Smooth muscle cell (in vitro differentiated cells): ENCODE measurements around the gene PCDHA6. TPM values are rescaled to one million over a fixed set of nuclear protein-coding genes. Genes with fewer than 3 reads are reported as not detected.
"Not testable (repeated sequence)": the region's sequence is repeated elsewhere in the genome, so short reads cannot be mapped to it uniquely, and the experiment has no call there.

Source experiments
- DNase-seq: peaks from one replicate; lab custom pipeline; 2025; ENCODE audit not compliant: unreplicated experiment; lab: John Stamatoyannopoulos, UW
- H2AFZ ChIP-seq: fragments of 200-600 bp; sonication (generic); 2 replicates; pipeline ENCODE4 v1.6.0; 2016; ENCODE audit warnings: antibody characterized with exemption, low read depth, mild to moderate bottlenecking
- H3F3A ChIP-seq: fragments of 200-600 bp; sonication (generic); 2 replicates; pipeline ENCODE4 v1.6.0; 2017; ENCODE audit warnings: antibody characterized with exemption, low read depth
- H3K27ac ChIP-seq: fragments of 200-600 bp; sonication (generic); 2 replicates; pipeline ENCODE4 v1.5.1; 2016; ENCODE audit warnings: low read depth, mild to moderate bottlenecking
- H3K27me3 ChIP-seq: fragments of 200-600 bp; sonication (generic); 2 replicates; pipeline ENCODE4 v1.6.1; 2016; ENCODE audit warnings: low read depth, mild to moderate bottlenecking
- H3K36me3 ChIP-seq: fragments of 200-600 bp; sonication (generic); 2 replicates; pipeline ENCODE4 v1.5.1; 2016; ENCODE audit warnings: low read depth
- H3K4me1 ChIP-seq: fragments of 200-600 bp; sonication (generic); 2 replicates; pipeline ENCODE4 v1.5.1; 2016; ENCODE audit warnings: low read depth
- H3K4me2 ChIP-seq: fragments of 200-600 bp; sonication (generic); 2 replicates; pipeline ENCODE4 v1.6.0; 2016; ENCODE audit warnings: mild to moderate bottlenecking
- H3K4me3 ChIP-seq: fragments of 200-600 bp; sonication (generic); 2 replicates; pipeline ENCODE4 v1.5.1; 2016; ENCODE audit warnings: mild to moderate bottlenecking
- H3K79me2 ChIP-seq: fragments of 200-600 bp; sonication (generic); 2 replicates; pipeline ENCODE4 v1.6.0; 2016; ENCODE audit warnings: low read depth, mild to moderate bottlenecking
- H3K9ac ChIP-seq: fragments of 200-600 bp; sonication (generic); 2 replicates; pipeline ENCODE4 v1.6.0; 2016; ENCODE audit warnings: low read depth
- H3K9me3 ChIP-seq: fragments of 200-600 bp; sonication (generic); replicated peaks from 2 replicates; pipeline ENCODE4 v1.5.1; 2016; ENCODE audit warnings: low read depth
- H4K20me1 ChIP-seq: fragments of 200-600 bp; sonication (generic); 2 replicates; pipeline ENCODE4 v1.6.0; 2016; ENCODE audit warnings: low read depth
- CTCF ChIP-seq: fragments of 200-600 bp; sonication (generic); IDR thresholded peaks from 2 replicates; pipeline ENCODE4 v1.5.1; 2017; ENCODE audit warnings: borderline replicate concordance, mild to moderate bottlenecking, antibody characterized with exemption; ENCODE audit not compliant: insufficient read depth, poor library complexity, severe bottlenecking
- WGBS: methylation state at CpG from one replicate; pipeline ENCODE4 v1.1.7; 2016; ENCODE audit warnings: low lambda C conversion rate; 5-methylcytosine and 5-hydroxymethylcytosine counted together
- polyA plus RNA-seq: library from polyadenylated mRNA; unstranded; fragments of >200 nt; fragmentation: Nextera tagmentation; extraction: Ambion mirVana; gene quantifications from 2 replicates; pipeline ENCODE4 v1.2.1, GENCODE V29; 2016
- total RNA-seq: library from RNA; depleted of rRNA; stranded (reverse); fragments of >200 nt; gene quantifications from 2 replicates; pipeline ENCODE4 v1.2.3, GENCODE V29; 2014

The PCDHA6 gene
- total and polyA plus RNA-seq, 2 experiments from 2014 or later, result 0.22 to 1.2 TPM

DNA sequence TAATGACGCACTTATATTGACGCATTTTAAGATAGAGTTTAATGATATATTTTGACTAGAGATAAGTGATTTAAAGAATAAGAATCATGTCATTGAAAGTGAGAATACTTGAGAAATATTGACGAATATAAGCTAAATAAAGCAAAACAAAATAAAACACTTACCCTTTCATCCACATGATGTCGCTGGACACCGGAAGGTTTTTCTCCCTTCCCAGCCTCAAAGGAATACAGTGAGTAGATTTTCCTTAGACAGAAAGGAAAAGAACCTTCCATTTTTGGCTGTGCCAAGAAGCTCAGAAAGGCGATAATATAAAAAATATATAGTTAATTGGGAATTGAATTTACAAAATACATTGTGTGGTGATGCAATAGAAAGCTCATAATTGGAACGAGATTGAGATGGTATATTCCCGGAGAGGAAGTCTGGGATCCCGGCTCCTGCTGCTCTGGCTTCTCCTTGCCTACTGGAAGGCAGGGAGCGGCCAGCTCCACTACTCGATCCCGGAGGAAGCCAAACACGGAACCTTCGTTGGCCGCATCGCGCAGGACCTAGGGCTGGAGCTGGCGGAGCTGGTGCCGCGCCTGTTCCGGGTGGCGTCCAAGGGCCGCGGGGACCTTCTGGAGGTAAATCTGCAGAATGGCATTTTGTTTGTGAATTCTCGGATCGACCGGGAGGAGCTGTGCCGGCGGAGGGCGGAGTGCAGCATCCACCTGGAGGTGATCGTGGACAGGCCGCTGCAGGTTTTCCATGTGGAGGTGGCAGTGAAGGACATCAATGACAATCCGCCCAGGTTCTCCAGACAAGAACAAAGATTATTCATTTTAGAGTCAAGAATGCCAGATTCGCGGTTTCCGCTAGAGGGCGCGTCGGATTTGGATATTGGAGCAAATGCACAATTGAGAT is 6.1 kb upstream of the PCDHA6 start, which contains the start of gene PCDHA5:
Gene PCDHA5, plus strand, starts transcription at position 239 of the 906 bp plus-strand sequence.
- no peaks in the 10 kb centered on the region for H3F3A ChIP-seq
- no peak for TF ChIP-seq CTCF
- H3K9ac ChIP-seq, result no peak within 1 kb of the TSS
- no peaks in the 10 kb centered on the region for H3K27me3 ChIP-seq
- H2AFZ ChIP-seq, result no peak within 1 kb of the TSS
- no peak within 1 kb of the TSS for H3K27ac ChIP-seq
- no peak for DNase-seq
- H3K4me3 ChIP-seq, result no peak within 1 kb of the TSS
- no peak within 1 kb of the TSS for H3K4me2 ChIP-seq
- 95% methylated on average over 39 of the region's 39 CpGs for WGBS
- H3K9me3 ChIP-seq, result no peaks in the 10 kb centered on the region
- no peaks in the 10 kb centered on the region for H3K79me2 ChIP-seq
- no peaks in the 10 kb centered on the region for H3K4me1 ChIP-seq
- no peaks in the 10 kb centered on the region for H4K20me1 ChIP-seq
- no peaks in the 10 kb centered on the region for H3K36me3 ChIP-seq

- Histone ChIP-seq H3K4me3 (no peak overlapping the region), H3K9ac (no peak overlapping the region), H2AFZ (no peak overlapping the region), H3F3A (no peaks in the 10 kb centered on the region), H3K4me1 (no peaks in the 10 kb centered on the region), H3K27ac (no peak overlapping the region), H3K36me3 (no peaks in the 10 kb centered on the region), H4K20me1 (no peaks in the 10 kb centered on the region), H3K4me2 (no peak overlapping the region), H3K27me3 (no peaks in the 10 kb centered on the region), H3K9me3 (no peaks in the 10 kb centered on the region), H3K79me2 (no peaks in the 10 kb centered on the region)
- no peak for TF ChIP-seq CTCF
- DNase-seq, result no peak
- WGBS, result 94% methylated on average over 6 of the region's 6 CpGs
Observed at GRCh38 chr5:140822281-140822629, 5.5 kb upstream of the PCDHA6 start.

GRCh38 chr5:140822969-140823368 is 4.8 kb upstream of the PCDHA6 start:
- H3F3A ChIP-seq, H2AFZ ChIP-seq, H3K36me3 ChIP-seq, H3K4me1 ChIP-seq, H3K4me2 ChIP-seq, H4K20me1 ChIP-seq, H3K9me3 ChIP-seq, DNase-seq, H3K9ac ChIP-seq, H3K27ac ChIP-seq, H3K4me3 ChIP-seq, H3K27me3 ChIP-seq, H3K79me2 ChIP-seq: not testable (repeated sequence)
- whole genome bisulfite sequencing, result 99% methylated on average over 48 of the region's 48 CpGs

GRCh38 chr5:140823475-140823874 is 4.3 kb upstream of the PCDHA6 start:
- no peaks in the 10 kb centered on the region for H4K20me1 ChIP-seq
- H3K79me2 ChIP-seq, result no peaks in the 10 kb centered on the region
- H3K4me1 ChIP-seq, result no peaks in the 10 kb centered on the region
- H3F3A ChIP-seq, result no peaks in the 10 kb centered on the region
- H2AFZ ChIP-seq, result no peak overlapping the region
- no peak overlapping the region for H3K4me2 ChIP-seq
- H3K36me3 ChIP-seq, result no peaks in the 10 kb centered on the region
- H3K9me3 ChIP-seq, result no peaks in the 10 kb centered on the region
- H3K9ac ChIP-seq, result no peak overlapping the region
- WGBS, result 97% methylated on average over 36 of the region's 38 CpGs
- H3K27me3 ChIP-seq, result no peaks in the 10 kb centered on the region
- TF ChIP-seq CTCF, result no peak
- no peak overlapping the region for H3K27ac ChIP-seq
- no peak for DNase-seq
- no peak overlapping the region for H3K4me3 ChIP-seq
